ENCODE measurements around the gene OR1S1.

The OR1S1 gene

GRCh38 chr11:58227956-58228615 lies 15.6 kb downstream of the OR1S1 start:
- H3K27me3 Mint-ChIP-seq = peaks cover 13% of the 10 kb centered on the region
- peaks cover 8% of the 10 kb centered on the region for H3K9me3 Mint-ChIP-seq
- no peak for ATAC-seq
- no peaks in the 10 kb centered on the region for H3K4me1 Mint-ChIP-seq
- no peak overlapping the region for H3K27ac Mint-ChIP-seq
- H3K4me3 Mint-ChIP-seq = no peak overlapping the region
- H3K36me3 Mint-ChIP-seq = no peaks in the 10 kb centered on the region

GRCh38 chr11:58243954-58244353 lies 31.4 kb downstream of the OR1S1 start:
- H3K4me1 Mint-ChIP-seq = no peaks in the 10 kb centered on the region
- no peak overlapping the region for H3K4me3 Mint-ChIP-seq
- H3K36me3 Mint-ChIP-seq = no peaks in the 10 kb centered on the region
- peaks cover 46% of the 10 kb centered on the region for H3K27me3 Mint-ChIP-seq
- H3K27ac Mint-ChIP-seq = no peak overlapping the region
- ATAC-seq = no peak
- H3K9me3 Mint-ChIP-seq = peaks cover 9% of the 10 kb centered on the region

GRCh38 chr11:58254936-58255335 lies 42.4 kb downstream of the OR1S1 start:
- ATAC-seq = no peak
- Mint-ChIP-seq H3K27ac (no peak overlapping the region), H3K27me3 (no peaks in the 10 kb centered on the region), H3K36me3 (peaks cover 5% of the 10 kb centered on the region), H3K4me3 (no peak overlapping the region), H3K9me3 (peaks cover 26% of the 10 kb centered on the region), H3K4me1 (no peaks in the 10 kb centered on the region)

DNA sequence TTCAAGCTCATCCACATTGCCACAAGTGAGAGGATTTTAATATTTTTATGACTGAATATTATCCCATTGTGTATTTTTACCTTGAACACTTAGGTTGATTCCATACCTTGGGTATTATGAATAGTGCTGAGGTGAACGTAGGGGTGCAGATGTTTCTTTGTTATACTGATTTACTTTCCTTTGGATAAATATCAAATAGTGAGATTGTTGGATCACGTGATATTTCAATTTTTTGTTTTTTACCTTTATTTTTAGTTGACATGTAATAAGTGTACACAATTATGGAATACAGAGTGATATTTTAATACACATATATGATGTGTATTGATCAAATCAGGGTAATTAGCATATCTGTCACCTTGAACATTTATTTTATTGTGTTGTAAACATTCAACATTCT lies 47.5 kb downstream of the OR1S1 start:
- peaks cover 9% of the 10 kb centered on the region for H3K27me3 Mint-ChIP-seq
- H3K27ac Mint-ChIP-seq = no peak overlapping the region
- H3K9me3 Mint-ChIP-seq = peaks cover 9% of the 10 kb centered on the region
- no peak overlapping the region for H3K4me3 Mint-ChIP-seq
- H3K36me3 Mint-ChIP-seq = peaks cover under 1% of the 10 kb centered on the region
- no peaks in the 10 kb centered on the region for H3K4me1 Mint-ChIP-seq
- ATAC-seq = no peak

Data from stimulated activated memory B cell treated with anti-CD40 and anti-IgM and Interleukin-4, amounts not matched to agents 10 μg/mL and 1 μg/mL and 100 μg/mL, for 72 hours (primary cell).